OCI-LY1 (cell line): Measurements from ENCODE around the gene SMAD6.

Source experiments
- H2AFZ ChIP-seq: fragments of 200-600 bp; sonication (generic), shearing (Covaris generic); 2 replicates; pipeline ENCODE4 v1.6.0; 2014; ENCODE audit warnings: antibody characterized with exemption, mild to moderate bottlenecking, low read length
- H3F3A ChIP-seq: fragments of 200-600 bp; sonication (generic), shearing (Covaris generic); 2 replicates; pipeline ENCODE4 v1.6.0; 2014; ENCODE audit warnings: mild to moderate bottlenecking, antibody characterized with exemption, low read length, moderate library complexity; ENCODE audit not compliant: insufficient read depth
- H3K27ac ChIP-seq: fragments of 200-600 bp; sonication (generic); 2 replicates; pipeline ENCODE4 v1.5.1; 2014; ENCODE audit warnings: low read length, mixed run types, mild to moderate bottlenecking, low read depth; ENCODE audit not compliant: poor library complexity, severe bottlenecking
- H3K27me3 ChIP-seq: fragments of 200-600 bp; sonication (generic); 2 replicates; pipeline ENCODE4 v1.6.0; 2014; ENCODE audit warnings: antibody characterized with exemption, mild to moderate bottlenecking, low read length, moderate library complexity; ENCODE audit not compliant: insufficient read depth
- H3K36me3 ChIP-seq: fragments of 200-600 bp; sonication (generic); 2 replicates; pipeline ENCODE4 v1.6.1; 2014; ENCODE audit warnings: mild to moderate bottlenecking, antibody characterized with exemption, low read length, moderate library complexity, mixed read lengths; ENCODE audit not compliant: insufficient read depth
- H3K4me1 ChIP-seq: fragments of 200-600 bp; sonication (generic); 2 replicates; pipeline ENCODE4 v1.5.1; 2014; ENCODE audit warnings: mild to moderate bottlenecking, low read length, moderate library complexity; ENCODE audit not compliant: insufficient read depth, severe bottlenecking
- H3K4me2 ChIP-seq: fragments of 200-600 bp; sonication (generic), shearing (Covaris generic); 2 replicates; pipeline ENCODE4 v1.6.1; 2014; ENCODE audit warnings: low read length
- H3K4me3 ChIP-seq: fragments of 200-600 bp; sonication (generic); 2 replicates; pipeline ENCODE4 v1.5.1; 2014; ENCODE audit warnings: low read length, low read depth, mild to moderate bottlenecking, mixed read lengths; ENCODE audit not compliant: poor library complexity, severe bottlenecking
- H3K79me2 ChIP-seq: fragments of 200-600 bp; shearing (Covaris generic); 2 replicates; pipeline ENCODE4 v1.6.1; 2016; ENCODE audit warnings: mixed run types, low read length, mixed read lengths; ENCODE audit not compliant: insufficient read depth
- H3K9ac ChIP-seq: fragments of 200-600 bp; sonication (generic), shearing (Covaris generic); 2 replicates; pipeline ENCODE4 v1.6.1; 2014; ENCODE audit warnings: mild to moderate bottlenecking, low read length, mixed read lengths
- H3K9me2 ChIP-seq: fragments of 200-600 bp; sonication (generic), shearing (Covaris generic); 2 replicates; pipeline ENCODE4 v1.6.1; 2014; ENCODE audit warnings: low read depth, mild to moderate bottlenecking, low read length, mixed read lengths
- H3K9me3 ChIP-seq: fragments of 200-600 bp; shearing (Covaris generic); 2 replicates; pipeline ENCODE4 v1.6.1; 2014; ENCODE audit warnings: low read length, mixed read lengths
- H4K20me1 ChIP-seq: fragments of 200-600 bp; sonication (generic), shearing (Covaris generic); 2 replicates; pipeline ENCODE4 v1.6.0; 2016; ENCODE audit warnings: mild to moderate bottlenecking, low read length; ENCODE audit not compliant: insufficient read depth
- EZH2 ChIP-seq: fragments of 200-600 bp; sonication (generic), shearing (Covaris generic); IDR thresholded peaks from 2 replicates; pipeline ENCODE4 v1.8.0; 2017; ENCODE audit warnings: borderline replicate concordance, mixed run types, mild to moderate bottlenecking, antibody characterized with exemption, low read length, moderate library complexity, mixed read lengths
- TF ChIP-seq, protein P1 (sequence below): fragments of 200-600 bp; sonication (generic), shearing (Covaris generic); IDR thresholded peaks from 2 replicates; pipeline ENCODE4 v1.5.1; 2017; ENCODE audit warnings: mild to moderate bottlenecking, antibody characterized with exemption, low read length, moderate library complexity, mixed read lengths

The SMAD6 gene

DNA sequence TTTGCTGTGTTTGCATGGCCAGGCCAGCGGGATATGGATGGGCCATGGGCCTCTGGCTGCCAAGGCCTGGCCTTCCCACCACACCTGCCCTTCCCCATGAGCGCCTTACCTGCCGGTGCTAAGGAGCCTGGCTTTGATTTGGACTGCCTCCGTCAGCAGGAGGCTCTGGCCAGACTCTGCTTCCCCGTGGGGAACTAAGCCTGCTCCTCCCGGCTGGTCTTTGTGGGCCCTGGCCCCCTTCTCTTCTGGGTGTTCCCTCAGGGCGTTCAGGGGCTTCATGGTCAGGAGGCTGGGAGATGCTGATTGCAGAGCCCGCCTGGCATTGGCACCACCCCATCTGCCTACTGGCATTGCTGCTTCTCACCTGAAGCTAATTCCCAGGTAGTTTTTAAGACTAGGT is 45.2 kb downstream of the SMAD6 start:
- no peak overlapping the region for H3K27ac ChIP-seq
- H3K4me2 ChIP-seq = no peak overlapping the region
- TF ChIP-seq, protein P1, sequence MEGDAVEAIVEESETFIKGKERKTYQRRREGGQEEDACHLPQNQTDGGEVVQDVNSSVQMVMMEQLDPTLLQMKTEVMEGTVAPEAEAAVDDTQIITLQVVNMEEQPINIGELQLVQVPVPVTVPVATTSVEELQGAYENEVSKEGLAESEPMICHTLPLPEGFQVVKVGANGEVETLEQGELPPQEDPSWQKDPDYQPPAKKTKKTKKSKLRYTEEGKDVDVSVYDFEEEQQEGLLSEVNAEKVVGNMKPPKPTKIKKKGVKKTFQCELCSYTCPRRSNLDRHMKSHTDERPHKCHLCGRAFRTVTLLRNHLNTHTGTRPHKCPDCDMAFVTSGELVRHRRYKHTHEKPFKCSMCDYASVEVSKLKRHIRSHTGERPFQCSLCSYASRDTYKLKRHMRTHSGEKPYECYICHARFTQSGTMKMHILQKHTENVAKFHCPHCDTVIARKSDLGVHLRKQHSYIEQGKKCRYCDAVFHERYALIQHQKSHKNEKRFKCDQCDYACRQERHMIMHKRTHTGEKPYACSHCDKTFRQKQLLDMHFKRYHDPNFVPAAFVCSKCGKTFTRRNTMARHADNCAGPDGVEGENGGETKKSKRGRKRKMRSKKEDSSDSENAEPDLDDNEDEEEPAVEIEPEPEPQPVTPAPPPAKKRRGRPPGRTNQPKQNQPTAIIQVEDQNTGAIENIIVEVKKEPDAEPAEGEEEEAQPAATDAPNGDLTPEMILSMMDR = no peak
- no peak for TF ChIP-seq EZH2

DNA sequence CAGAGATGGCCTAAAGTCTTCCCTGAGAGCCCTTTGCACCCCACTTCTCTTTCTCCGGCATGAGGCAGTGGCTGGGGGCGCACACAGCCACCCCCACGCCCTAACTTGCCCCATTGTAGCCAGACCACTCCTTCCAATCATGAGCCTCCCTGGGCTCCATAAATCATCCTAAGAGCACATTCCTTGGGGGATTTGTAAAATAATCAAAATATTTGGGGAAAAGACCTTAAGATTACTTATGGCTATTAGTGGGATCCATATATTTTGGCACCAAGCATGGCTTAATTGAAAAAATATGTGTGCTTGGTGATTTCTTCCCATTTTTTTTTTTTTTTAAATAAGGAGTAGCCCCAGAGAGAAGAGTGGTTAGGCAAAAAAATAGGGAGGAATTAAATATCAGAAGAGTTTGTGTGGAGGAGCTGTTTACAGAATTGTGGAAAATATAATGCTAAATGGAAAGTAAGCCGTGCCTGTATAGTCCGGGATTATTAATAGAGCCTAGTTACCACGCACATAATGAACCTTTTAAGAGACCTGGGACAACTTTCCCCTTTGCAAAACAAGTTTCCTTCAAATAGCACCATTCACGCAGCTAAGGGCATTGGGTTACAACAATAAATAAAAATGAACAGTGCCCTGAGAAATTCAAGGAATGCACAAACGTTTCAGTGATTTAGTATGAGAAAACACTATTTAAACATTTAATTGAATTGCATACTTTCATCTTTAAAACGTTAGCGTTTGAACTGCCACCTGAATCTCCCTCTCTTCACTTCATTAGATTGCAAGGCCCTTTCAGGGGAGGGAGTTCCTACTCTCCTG is 46.1 kb downstream of the SMAD6 start:
- no peaks in the 10 kb centered on the region for H4K20me1 ChIP-seq
- no peak overlapping the region for H3K4me3 ChIP-seq
- H3K79me2 ChIP-seq = no peaks in the 10 kb centered on the region
- H3K9me2 ChIP-seq = no peaks in the 10 kb centered on the region
- H3K9me3 ChIP-seq = no peaks in the 10 kb centered on the region
- H3K27me3 ChIP-seq = no peaks in the 10 kb centered on the region
- no peak overlapping the region for H2AFZ ChIP-seq
- H3F3A ChIP-seq = no peaks in the 10 kb centered on the region
- no peak for TF ChIP-seq EZH2
- TF ChIP-seq, protein P1 = no peak
- peaks cover 3% of the 10 kb centered on the region; the same call in 1 of the 2 replicates for H3K36me3 ChIP-seq
- H3K4me2 ChIP-seq = no peak overlapping the region
- H3K4me1 ChIP-seq = peaks cover 73% of the 10 kb centered on the region
- H3K9ac ChIP-seq = no peak overlapping the region
- peak overlapping the region; percentile 13 for H3K27ac ChIP-seq

More for the DNA sequence above, 45.2 kb downstream of the SMAD6 start:
- Histone ChIP-seq H2AFZ (no peak overlapping the region), H3K4me3 (no peak overlapping the region), H3K9ac (no peak overlapping the region), H3K4me1 (peaks cover 68% of the 10 kb centered on the region), H4K20me1 (no peaks in the 10 kb centered on the region), H3K36me3 (no peaks in the 10 kb centered on the region), H3K79me2 (no peaks in the 10 kb centered on the region), H3K27me3 (no peaks in the 10 kb centered on the region), H3F3A (no peaks in the 10 kb centered on the region), H3K9me3 (no peaks in the 10 kb centered on the region), H3K9me2 (no peaks in the 10 kb centered on the region)

DNA sequence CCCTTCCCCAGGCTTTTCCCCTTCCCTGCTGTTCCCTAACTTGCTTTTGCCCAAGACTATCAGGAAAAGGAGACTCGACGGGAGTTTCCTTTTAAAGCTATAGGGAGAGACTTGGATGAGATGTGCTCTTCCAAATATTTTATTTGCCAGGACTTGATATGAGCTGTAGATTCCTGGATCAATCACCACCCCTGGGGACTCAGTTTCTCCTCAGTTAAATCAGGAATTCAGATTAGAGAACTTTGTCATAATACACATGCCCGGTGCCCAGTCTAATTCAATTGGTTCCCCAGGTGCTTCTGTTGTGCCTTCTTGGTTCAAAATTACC is 46.6 kb downstream of the SMAD6 start:
- no peaks in the 10 kb centered on the region for H3K9me2 ChIP-seq
- peaks cover 78% of the 10 kb centered on the region for H3K4me1 ChIP-seq
- H3K4me3 ChIP-seq = no peak overlapping the region
- H3K79me2 ChIP-seq = no peaks in the 10 kb centered on the region
- no peaks in the 10 kb centered on the region for H4K20me1 ChIP-seq
- no peak overlapping the region for H2AFZ ChIP-seq
- no peaks in the 10 kb centered on the region for H3F3A ChIP-seq
- H3K27ac ChIP-seq = peak overlapping the region; percentile 13
- no peaks in the 10 kb centered on the region for H3K27me3 ChIP-seq
- no peak overlapping the region for H3K9ac ChIP-seq
- no peaks in the 10 kb centered on the region for H3K9me3 ChIP-seq
- H3K4me2 ChIP-seq = no peak overlapping the region
- TF ChIP-seq EZH2 = no peak
- TF ChIP-seq, protein P1 = no peak
- peaks cover 8% of the 10 kb centered on the region for H3K36me3 ChIP-seq
